Measurements from ENCODE around the gene MAPRE2.

MAPRE2 gene

DNA sequence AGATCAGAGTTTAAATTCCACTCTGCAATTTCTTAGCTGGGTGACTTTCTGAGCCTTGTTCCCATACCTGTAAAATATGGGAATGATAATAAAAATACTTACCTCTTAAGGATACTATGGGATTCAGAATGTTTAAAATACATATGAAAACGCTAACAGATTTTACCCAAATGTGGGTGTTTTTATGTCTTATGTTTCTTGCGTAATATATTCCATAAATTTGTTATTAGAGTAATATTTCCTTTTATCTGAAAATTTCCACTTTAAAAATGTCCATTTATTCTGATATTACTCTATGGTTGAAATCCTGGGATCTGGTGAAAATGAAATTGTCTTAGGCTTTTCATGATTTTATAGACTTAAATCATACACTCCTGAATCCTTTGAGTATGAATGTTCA lies 45.5 kb downstream of the MAPRE2 start:
- no peak overlapping the region for H3K4me3 ChIP-seq (ENCODE audit: low read depth, low read length)
- no peak for DNase-seq (ENCODE audit: low read depth)
- no peak for TF ChIP-seq CTCF (IDR thresholded peaks at IDR 0.05; ENCODE audit: insufficient read depth, low read depth, low read length, missing control alignments)

GRCh38 chr18:35087726-35088125 lies 46.5 kb downstream of the MAPRE2 start:
- DNase-seq (ENCODE audit: low read depth): no peak
- no peak overlapping the region for H3K4me3 ChIP-seq (ENCODE audit: low read depth, low read length)
- no peak for TF ChIP-seq CTCF (IDR thresholded peaks at IDR 0.05; ENCODE audit: insufficient read depth, low read depth, low read length, missing control alignments)

GRCh38 chr18:35088921-35089320 lies 47.7 kb downstream of the MAPRE2 start:
- no peak overlapping the region for H3K4me3 ChIP-seq (ENCODE audit: low read depth, low read length)
- DNase-seq (ENCODE audit: low read depth): no peak
- no peak for TF ChIP-seq CTCF (IDR thresholded peaks at IDR 0.05; ENCODE audit: insufficient read depth, low read depth, low read length, missing control alignments)

DNA sequence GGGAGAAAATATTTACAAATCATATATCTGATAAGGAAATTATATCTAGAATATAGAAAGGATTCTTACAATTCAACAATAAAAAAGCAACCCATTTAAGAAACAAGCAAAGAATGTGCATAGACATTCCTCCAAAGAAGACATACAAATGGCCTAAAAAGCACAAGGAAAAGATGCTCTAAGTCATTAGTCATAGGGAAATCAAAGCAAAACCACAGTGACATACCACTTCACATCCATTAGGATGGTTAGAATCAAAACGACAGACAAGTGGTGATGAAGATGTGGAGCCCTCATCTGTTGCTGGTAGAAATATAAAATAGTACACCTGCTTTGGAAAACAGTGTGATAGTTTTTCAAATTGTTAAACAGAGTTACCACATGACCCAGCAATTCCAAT lies 48.2 kb downstream of the MAPRE2 start:
- no peak for TF ChIP-seq CTCF (IDR thresholded peaks at IDR 0.05; ENCODE audit: insufficient read depth, low read depth, low read length, missing control alignments)
- DNase-seq (ENCODE audit: low read depth): no peak
- H3K4me3 ChIP-seq (ENCODE audit: low read depth, low read length): no peak overlapping the region

DNA sequence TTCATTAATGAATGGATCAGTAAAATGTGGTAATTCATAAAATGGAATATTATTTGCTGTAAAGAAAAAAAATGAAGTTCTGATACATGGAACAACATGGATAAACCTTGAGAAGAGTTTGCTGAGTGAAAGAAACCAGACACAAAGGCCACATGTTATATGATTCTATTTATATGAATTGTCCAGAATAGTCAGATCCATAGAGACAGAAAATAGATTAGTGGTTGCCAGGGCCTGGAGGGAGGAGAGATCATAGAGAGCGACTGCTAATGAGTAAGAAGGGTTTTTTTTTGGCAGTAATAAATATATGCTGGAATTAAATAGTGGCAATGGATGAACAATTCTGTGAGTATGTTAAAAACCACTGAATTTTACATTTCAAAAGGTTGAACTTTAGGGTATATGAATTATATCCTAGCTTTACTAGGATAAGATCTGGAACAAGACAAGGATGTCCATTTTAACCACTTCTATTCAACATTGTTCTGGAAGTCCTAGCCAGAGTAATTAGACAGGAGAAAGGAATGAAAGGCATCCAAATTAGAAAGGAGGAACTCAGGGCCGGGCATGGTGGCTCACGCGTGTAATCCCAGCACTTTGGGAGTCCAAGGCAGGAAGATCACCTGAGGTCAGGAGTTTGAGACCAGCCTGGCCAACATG lies 48.8 kb downstream of the MAPRE2 start:
- no peak overlapping the region for H3K4me3 ChIP-seq (ENCODE audit: low read depth, low read length)
- DNase-seq (ENCODE audit: low read depth): no peak
- no peak for TF ChIP-seq CTCF (IDR thresholded peaks at IDR 0.05; ENCODE audit: insufficient read depth, low read depth, low read length, missing control alignments)

DNA sequence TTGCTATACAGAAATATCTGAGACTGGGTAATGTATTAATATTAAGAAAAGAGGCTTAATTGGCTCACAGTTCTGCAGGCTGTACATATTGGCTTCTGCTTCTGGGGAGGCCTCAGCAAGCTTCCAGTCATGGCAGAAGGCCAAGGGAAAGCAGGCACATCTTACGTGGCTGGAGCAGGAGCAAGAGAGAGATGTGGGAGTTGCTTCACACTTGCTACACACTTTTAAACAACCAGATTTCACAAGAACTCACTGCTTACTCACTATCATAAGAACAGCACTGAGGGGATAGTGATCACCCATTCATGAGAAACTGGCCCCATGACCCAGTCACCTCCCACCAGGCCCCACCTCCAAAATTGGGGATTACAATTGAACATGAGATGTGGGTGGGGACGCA lies 50.6 kb downstream of the MAPRE2 start:
- TF ChIP-seq CTCF (IDR thresholded peaks at IDR 0.05; ENCODE audit: insufficient read depth, low read depth, low read length, missing control alignments): no peak
- DNase-seq (ENCODE audit: low read depth): no peak
- H3K4me3 ChIP-seq (ENCODE audit: low read depth, low read length): no peak overlapping the region

All from GM12865 (cell line).